PC-9 (cell line): Measurements from ENCODE around the gene ZNF732.

ENCODE experiments used
- CTCF ChIP-seq: fragments of 200-600 bp; sonication (generic); conservative IDR thresholded peaks from 2 replicates; pipeline ENCODE4 v1.6.1; 2017; ENCODE audit warnings: mixed run types, antibody characterized with exemption, mild to moderate bottlenecking, moderate library complexity
- EZH2 ChIP-seq: fragments of 200-600 bp; sonication (generic); IDR thresholded peaks from 2 replicates; pipeline ENCODE4 v1.8.0; 2017; ENCODE audit warnings: antibody characterized with exemption, low read depth

GRCh38 chr4:336893-337142 is 31.5 kb upstream of the ZNF732 start:
- TF ChIP-seq CTCF: no peak
- TF ChIP-seq EZH2: no peak
